SK-N-SH treated with all-trans-retinoic acid at 6 μM for 48 hours (cell line): Measurements from ENCODE around the gene PANK3.

Experiments
- ATAC-seq: fragments of 200-7000 bp; cut with Tn5 transposase; 3 replicates; pipeline ENCODE4 v1.9.1; 2020; ENCODE audit warnings: mild to moderate bottlenecking, moderate library complexity
- BACH2 ChIP-seq: fragments of 250-450 bp; sonication (Bioruptor Pico); IDR thresholded peaks from 2 replicates; pipeline ENCODE4 v1.9.0; 2021; ENCODE audit warnings: mild to moderate bottlenecking, borderline replicate concordance
- CSDC2 ChIP-seq: fragments of 250-450 bp; sonication (Bioruptor Pico); IDR thresholded peaks from 2 replicates; pipeline ENCODE4 v1.5.0; 2020; ENCODE audit warnings: mild to moderate bottlenecking, moderate library complexity
- CSRNP3 ChIP-seq: fragments of 250-450 bp; sonication (Bioruptor Pico); IDR thresholded peaks from 2 replicates; pipeline ENCODE4 v1.5.1; 2021; ENCODE audit warnings: mild to moderate bottlenecking, moderate library complexity
- GLIS3 ChIP-seq: fragments of 250-450 bp; sonication (Bioruptor Pico); IDR thresholded peaks from 2 replicates; pipeline ENCODE4 v1.5.0; 2020; ENCODE audit warnings: mild to moderate bottlenecking, moderate library complexity
- ISL1 ChIP-seq: fragments of 250-450 bp; sonication (Bioruptor Pico); IDR thresholded peaks from 2 replicates; pipeline ENCODE4 v2.1.2; 2022; ENCODE audit warnings: mild to moderate bottlenecking, moderate library complexity
- OSR1 ChIP-seq: fragments of 250-450 bp; sonication (Bioruptor Pico); IDR thresholded peaks from 2 replicates; pipeline ENCODE4 v1.8.0; 2022; ENCODE audit warnings: moderate library complexity, mild to moderate bottlenecking, inconsistent platforms
- PATZ1 ChIP-seq: fragments of 250-450 bp; sonication (Bioruptor Pico); IDR thresholded peaks from 2 replicates; pipeline ENCODE4 v1.8.0; 2020; ENCODE audit warnings: mild to moderate bottlenecking, moderate library complexity, borderline replicate concordance
- POU6F1 ChIP-seq: fragments of 250-450 bp; sonication (Bioruptor Pico); IDR thresholded peaks from 2 replicates; pipeline ENCODE4 v1.8.0; 2021; ENCODE audit warnings: low read depth, mild to moderate bottlenecking, moderate library complexity, borderline replicate concordance
- PPARA ChIP-seq: fragments of 250-450 bp; sonication (Bioruptor Pico); IDR thresholded peaks from 2 replicates; pipeline ENCODE4 v1.5.0; 2020; ENCODE audit warnings: mild to moderate bottlenecking, borderline replicate concordance
- RARB ChIP-seq: fragments of 250-450 bp; sonication (Bioruptor Pico); IDR thresholded peaks from 2 replicates; pipeline ENCODE4 v1.8.0; 2021; ENCODE audit warnings: mild to moderate bottlenecking, moderate library complexity
- SNAI2 ChIP-seq: fragments of 250-450 bp; sonication (Bioruptor Pico); IDR thresholded peaks from 2 replicates; pipeline ENCODE4 v1.5.0; 2020; ENCODE audit warnings: mild to moderate bottlenecking, moderate library complexity
- TCF4 ChIP-seq: fragments of 250-450 bp; sonication (Bioruptor Pico); IDR thresholded peaks from 2 replicates; pipeline ENCODE4 v1.8.0; 2021; ENCODE audit warnings: mild to moderate bottlenecking, moderate library complexity, borderline replicate concordance
- TOX ChIP-seq: fragments of 250-450 bp; sonication (Bioruptor Pico); IDR thresholded peaks from 2 replicates; pipeline ENCODE4 v1.8.0; 2021; ENCODE audit warnings: mild to moderate bottlenecking, moderate library complexity, borderline replicate concordance
- TSHZ2 ChIP-seq: fragments of 250-450 bp; sonication (Bioruptor Pico); IDR thresholded peaks from 2 replicates; pipeline ENCODE4 v1.5.0; 2020; ENCODE audit warnings: mild to moderate bottlenecking, moderate library complexity
- ZFP3 ChIP-seq: fragments of 250-450 bp; sonication (Bioruptor Pico); IDR thresholded peaks from 2 replicates; pipeline ENCODE4 v1.5.0; 2020; ENCODE audit warnings: mild to moderate bottlenecking, moderate library complexity
- ZFP30 ChIP-seq: fragments of 450-650 bp; formaldehyde crosslinking; IDR thresholded peaks from 2 replicates; pipeline ENCODE4 v1.5.0; 2022; ENCODE audit warnings: mild to moderate bottlenecking, moderate library complexity
- ZNF565 ChIP-seq: fragments of 450-650 bp; formaldehyde crosslinking; conservative IDR thresholded peaks from 2 replicates; pipeline ENCODE4 v1.5.0; 2020; ENCODE audit warnings: low read depth, mild to moderate bottlenecking, moderate library complexity
- ZNF70 ChIP-seq: fragments of 450-650 bp; formaldehyde crosslinking; IDR thresholded peaks from 2 replicates; pipeline ENCODE4 v1.5.0; 2020; ENCODE audit warnings: mild to moderate bottlenecking, moderate library complexity
- ZNF8 ChIP-seq: fragments of 450-650 bp; formaldehyde crosslinking; IDR thresholded peaks from 2 replicates; pipeline ENCODE4 v1.5.0; 2020; ENCODE audit warnings: mild to moderate bottlenecking, moderate library complexity

The PANK3 gene

GRCh38 chr5:168612996-168613395, 33.8 kb upstream of the PANK3 start:
- ATAC-seq, result no peak
- TF ChIP-seq ZNF565 (no peak), GLIS3 (CRISPR knock-in tag) (no peak), PPARA (CRISPR knock-in tag) (no peak), SNAI2 (no peak), ZNF8 (CRISPR knock-in tag) (no peak), TOX (CRISPR knock-in tag) (no peak), RARB (no peak), ISL1 (CRISPR knock-in tag) (no peak), BACH2 (CRISPR knock-in tag) (no peak), ZFP30 (CRISPR knock-in tag) (no peak)

GRCh38 chr5:168612123-168612522, 33.0 kb upstream of the PANK3 start:
- ATAC-seq, result peak; percentile 68; the same call in 2 of the 3 replicates
- TF ChIP-seq ISL1 (CRISPR knock-in tag) (peak; percentile 28; the same call in 1 of the 2 replicates), OSR1 (no peak)

GRCh38 chr5:168611165-168611564, 32.0 kb upstream of the PANK3 start:
- TF ChIP-seq POU6F1 (CRISPR knock-in tag), result no peak
- no peak for TF ChIP-seq CSRNP3 (CRISPR knock-in tag)
- no peak for TF ChIP-seq BACH2 (CRISPR knock-in tag)
- TF ChIP-seq OSR1, result no peak
- TF ChIP-seq CSDC2 (CRISPR knock-in tag), result no peak
- no peak for TF ChIP-seq GLIS3 (CRISPR knock-in tag)
- TF ChIP-seq PATZ1 (CRISPR knock-in tag), result no peak
- no peak for TF ChIP-seq ZFP3 (CRISPR knock-in tag)
- no peak for TF ChIP-seq ZFP30 (CRISPR knock-in tag)
- TF ChIP-seq TCF4 (CRISPR knock-in tag), result no peak
- no peak for TF ChIP-seq ZNF565
- TF ChIP-seq TSHZ2 (CRISPR knock-in tag), result no peak
- peak; percentile 41 for ATAC-seq

- TF ChIP-seq RARB (no peak), ISL1 (CRISPR knock-in tag) (peak; percentile 54)
- no peak for ATAC-seq
These were observed 30.8 kb upstream of the PANK3 start for GRCh38 chr5:168609806-168610482.

GRCh38 chr5:168608821-168609220, 29.7 kb upstream of the PANK3 start:
- TF ChIP-seq PPARA (CRISPR knock-in tag), result no peak
- TF ChIP-seq ZNF8 (CRISPR knock-in tag), result no peak
- no peak for TF ChIP-seq ZNF70
- TF ChIP-seq TCF4 (CRISPR knock-in tag), result no peak
- TF ChIP-seq BACH2 (CRISPR knock-in tag), result no peak
- TF ChIP-seq ZFP3 (CRISPR knock-in tag), result no peak
- TF ChIP-seq CSDC2 (CRISPR knock-in tag), result no peak
- TF ChIP-seq OSR1, result no peak
- TF ChIP-seq TSHZ2 (CRISPR knock-in tag), result no peak
- no peak for ATAC-seq
